ENCODE data around the gene TUBB4B.

DNA sequence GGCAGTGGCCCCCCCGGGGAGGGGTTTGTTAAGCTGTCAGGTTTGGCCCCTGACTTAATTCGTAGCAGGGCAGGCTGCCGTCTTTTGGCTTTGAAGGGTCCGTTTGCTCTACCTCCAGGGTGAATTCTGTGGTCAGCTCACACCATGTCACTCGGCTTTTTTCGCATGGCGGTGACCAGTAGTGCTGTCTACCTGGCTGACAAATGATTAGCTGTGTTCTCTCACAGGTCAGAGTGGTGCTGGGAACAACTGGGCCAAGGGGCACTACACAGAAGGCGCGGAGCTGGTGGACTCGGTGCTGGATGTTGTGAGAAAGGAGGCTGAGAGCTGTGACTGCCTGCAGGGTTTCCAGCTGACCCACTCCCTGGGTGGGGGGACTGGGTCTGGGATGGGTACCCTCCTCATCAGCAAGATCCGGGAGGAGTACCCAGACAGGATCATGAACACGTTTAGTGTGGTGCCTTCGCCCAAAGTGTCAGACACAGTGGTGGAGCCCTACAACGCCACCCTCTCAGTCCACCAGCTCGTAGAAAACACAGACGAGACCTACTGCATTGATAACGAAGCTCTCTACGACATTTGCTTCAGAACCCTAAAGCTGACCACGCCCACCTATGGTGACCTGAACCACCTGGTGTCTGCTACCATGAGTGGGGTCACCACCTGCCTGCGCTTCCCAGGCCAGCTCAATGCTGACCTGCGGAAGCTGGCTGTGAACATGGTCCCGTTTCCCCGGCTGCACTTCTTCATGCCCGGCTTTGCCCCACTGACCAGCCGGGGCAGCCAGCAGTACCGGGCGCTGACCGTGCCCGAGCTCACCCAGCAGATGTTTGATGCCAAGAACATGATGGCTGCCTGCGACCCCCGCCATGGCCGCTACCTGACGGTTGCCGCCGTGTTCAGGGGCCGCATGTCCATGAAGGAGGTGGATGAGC lies 1.4 kb downstream of the TUBB4B start:
- TF ChIP-seq POLR2A (IDR thresholded peaks at IDR 0.05), result no peak
- TF ChIP-seq, protein P1, sequence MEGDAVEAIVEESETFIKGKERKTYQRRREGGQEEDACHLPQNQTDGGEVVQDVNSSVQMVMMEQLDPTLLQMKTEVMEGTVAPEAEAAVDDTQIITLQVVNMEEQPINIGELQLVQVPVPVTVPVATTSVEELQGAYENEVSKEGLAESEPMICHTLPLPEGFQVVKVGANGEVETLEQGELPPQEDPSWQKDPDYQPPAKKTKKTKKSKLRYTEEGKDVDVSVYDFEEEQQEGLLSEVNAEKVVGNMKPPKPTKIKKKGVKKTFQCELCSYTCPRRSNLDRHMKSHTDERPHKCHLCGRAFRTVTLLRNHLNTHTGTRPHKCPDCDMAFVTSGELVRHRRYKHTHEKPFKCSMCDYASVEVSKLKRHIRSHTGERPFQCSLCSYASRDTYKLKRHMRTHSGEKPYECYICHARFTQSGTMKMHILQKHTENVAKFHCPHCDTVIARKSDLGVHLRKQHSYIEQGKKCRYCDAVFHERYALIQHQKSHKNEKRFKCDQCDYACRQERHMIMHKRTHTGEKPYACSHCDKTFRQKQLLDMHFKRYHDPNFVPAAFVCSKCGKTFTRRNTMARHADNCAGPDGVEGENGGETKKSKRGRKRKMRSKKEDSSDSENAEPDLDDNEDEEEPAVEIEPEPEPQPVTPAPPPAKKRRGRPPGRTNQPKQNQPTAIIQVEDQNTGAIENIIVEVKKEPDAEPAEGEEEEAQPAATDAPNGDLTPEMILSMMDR (IDR thresholded peaks at IDR 0.05), result no peak

All from lower leg skin (tissue), 3 donors.